ENCODE data around the gene UFC1.
A peak's percentile ranks its signal among the peaks of the same experiment; 100 is the strongest.

The UFC1 gene

GRCh38 chr1:161192476-161193465 lies 39.0 kb downstream of the UFC1 start:
- DNase-seq (ENCODE audit: low read depth) = peak; percentile 86
- TF ChIP-seq, protein P1, sequence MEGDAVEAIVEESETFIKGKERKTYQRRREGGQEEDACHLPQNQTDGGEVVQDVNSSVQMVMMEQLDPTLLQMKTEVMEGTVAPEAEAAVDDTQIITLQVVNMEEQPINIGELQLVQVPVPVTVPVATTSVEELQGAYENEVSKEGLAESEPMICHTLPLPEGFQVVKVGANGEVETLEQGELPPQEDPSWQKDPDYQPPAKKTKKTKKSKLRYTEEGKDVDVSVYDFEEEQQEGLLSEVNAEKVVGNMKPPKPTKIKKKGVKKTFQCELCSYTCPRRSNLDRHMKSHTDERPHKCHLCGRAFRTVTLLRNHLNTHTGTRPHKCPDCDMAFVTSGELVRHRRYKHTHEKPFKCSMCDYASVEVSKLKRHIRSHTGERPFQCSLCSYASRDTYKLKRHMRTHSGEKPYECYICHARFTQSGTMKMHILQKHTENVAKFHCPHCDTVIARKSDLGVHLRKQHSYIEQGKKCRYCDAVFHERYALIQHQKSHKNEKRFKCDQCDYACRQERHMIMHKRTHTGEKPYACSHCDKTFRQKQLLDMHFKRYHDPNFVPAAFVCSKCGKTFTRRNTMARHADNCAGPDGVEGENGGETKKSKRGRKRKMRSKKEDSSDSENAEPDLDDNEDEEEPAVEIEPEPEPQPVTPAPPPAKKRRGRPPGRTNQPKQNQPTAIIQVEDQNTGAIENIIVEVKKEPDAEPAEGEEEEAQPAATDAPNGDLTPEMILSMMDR (conservative IDR thresholded peaks at IDR 0.05; ENCODE audit: low read depth, low read length) = peak; percentile 95
- H3K4me3 ChIP-seq (ENCODE audit: low read depth, low read length) = no peak overlapping the region

DNA sequence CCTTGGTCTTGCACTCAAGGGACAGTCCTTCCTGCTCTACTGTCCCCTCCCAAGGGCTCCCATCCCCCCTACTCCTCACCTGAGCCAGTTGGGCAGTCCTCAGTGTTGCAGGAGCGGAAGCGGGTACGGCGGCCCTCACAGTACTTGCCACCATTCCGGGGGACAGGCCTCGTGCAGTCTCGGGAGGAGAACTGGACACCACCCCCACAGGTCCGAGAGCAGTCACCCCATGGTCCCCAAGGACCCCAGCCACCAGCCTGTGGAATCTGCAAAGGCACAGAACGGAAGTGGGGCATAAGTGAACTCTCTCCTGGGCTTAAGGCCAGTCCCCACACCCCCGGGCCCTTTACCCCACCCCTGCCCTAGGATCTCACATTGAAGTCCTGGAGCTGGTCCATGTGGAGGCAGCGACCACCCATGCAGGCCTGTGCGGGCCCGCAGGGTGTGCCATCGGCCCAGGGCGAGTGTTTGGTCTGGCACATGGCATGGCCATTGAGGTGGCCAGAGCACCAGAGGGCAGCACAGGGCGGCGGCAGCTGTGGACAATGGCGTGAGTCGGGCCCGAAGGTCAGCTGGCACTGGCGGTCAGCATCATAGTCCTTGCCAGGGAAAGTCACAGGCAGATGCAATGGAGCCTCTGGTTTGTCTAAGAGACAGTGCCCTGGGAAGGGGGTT lies 39.9 kb downstream of the UFC1 start:
- DNase-seq (ENCODE audit: low read depth) = no peak
- TF ChIP-seq, protein P1 (conservative IDR thresholded peaks at IDR 0.05; ENCODE audit: low read depth, low read length) = no peak
- H3K4me3 ChIP-seq (ENCODE audit: low read depth, low read length) = no peak overlapping the region

DNA sequence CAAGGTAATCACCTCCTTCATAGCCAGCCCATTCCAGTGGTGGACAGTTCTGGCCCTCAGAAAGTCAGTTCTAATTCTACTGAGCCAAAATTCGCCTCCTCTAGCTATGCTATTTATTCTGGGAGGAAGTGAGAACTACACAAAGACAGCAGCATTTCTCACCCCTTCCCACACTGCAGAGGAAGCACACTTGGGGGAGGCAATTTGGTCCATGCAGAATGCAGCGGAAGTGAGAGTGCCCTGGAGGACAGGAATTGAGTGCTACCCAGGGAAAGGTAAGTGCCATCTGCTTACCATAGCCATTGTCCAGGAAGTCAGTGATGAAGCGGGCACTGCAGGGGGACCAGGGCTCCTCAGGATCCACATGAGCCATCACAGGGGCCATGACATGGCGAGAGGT lies 41.4 kb downstream of the UFC1 start:
- H3K4me3 ChIP-seq (ENCODE audit: low read depth, low read length) = no peak overlapping the region
- DNase-seq (ENCODE audit: low read depth) = no peak
- TF ChIP-seq, protein P1 (conservative IDR thresholded peaks at IDR 0.05; ENCODE audit: low read depth, low read length) = no peak

GRCh38 chr1:161196111-161196510 lies 42.3 kb downstream of the UFC1 start:
- H3K4me3 ChIP-seq (ENCODE audit: low read depth, low read length) = no peak overlapping the region
- no peak for DNase-seq (ENCODE audit: low read depth)
- TF ChIP-seq, protein P1 (conservative IDR thresholded peaks at IDR 0.05; ENCODE audit: low read depth, low read length) = no peak

DNA sequence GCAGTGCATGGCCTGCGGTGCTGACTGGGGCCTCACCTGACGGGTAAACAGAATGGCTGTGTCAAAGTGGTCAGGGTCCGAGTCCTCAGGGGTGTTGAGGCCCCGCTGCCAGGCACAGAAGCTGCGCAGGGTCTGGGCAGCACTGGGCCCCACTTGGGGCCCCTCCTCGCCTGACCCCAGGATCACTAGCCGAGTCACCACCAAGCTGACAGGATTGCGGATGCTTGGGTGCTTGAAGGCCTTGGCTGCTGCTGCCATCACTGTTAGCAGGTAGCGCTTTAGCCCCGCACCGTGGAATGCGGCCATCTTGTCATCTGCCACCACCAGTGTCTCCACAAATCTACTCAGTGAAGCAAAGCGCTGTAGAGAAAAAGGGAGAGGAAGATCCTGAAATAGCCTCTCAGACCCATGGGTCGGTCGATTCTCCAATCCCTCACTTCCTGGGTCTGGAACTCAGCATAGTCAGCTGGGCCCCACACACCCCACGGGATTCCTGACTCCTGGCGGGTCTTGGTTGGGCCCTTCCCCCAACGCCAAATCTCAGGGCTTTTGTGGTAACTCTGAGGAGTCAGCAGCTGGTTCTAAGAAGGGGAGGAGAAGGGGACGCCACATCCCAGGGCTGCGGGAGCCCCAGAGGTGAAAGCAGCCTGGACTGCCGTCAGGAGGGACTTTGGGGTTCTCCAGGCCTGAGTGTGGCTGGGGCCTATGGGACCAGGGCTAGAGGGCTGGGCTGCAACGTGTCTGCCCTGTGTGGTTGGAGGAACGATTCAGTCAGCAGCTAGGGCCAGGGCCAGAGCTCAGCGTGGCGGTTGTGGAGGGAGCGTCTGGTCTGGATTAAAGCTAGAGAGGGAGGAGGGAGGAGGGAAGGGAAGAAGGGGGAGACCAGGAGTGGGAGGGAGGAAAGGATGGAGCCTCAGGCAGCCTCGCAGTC lies 43.0 kb downstream of the UFC1 start:
- TF ChIP-seq, protein P1 (conservative IDR thresholded peaks at IDR 0.05; ENCODE audit: low read depth, low read length) = no peak
- H3K4me3 ChIP-seq (ENCODE audit: low read depth, low read length) = peak overlapping the region; percentile 53
- peak; percentile 84 for DNase-seq (ENCODE audit: low read depth)

- TF ChIP-seq, protein P1 (conservative IDR thresholded peaks at IDR 0.05; ENCODE audit: low read depth, low read length) = no peak
- DNase-seq (ENCODE audit: low read depth) = no peak
- peak overlapping the region; percentile 53 for H3K4me3 ChIP-seq (ENCODE audit: low read depth, low read length)
Observed at GRCh38 chr1:161197560-161198193, 43.9 kb downstream of the UFC1 start.

All from choroid plexus epithelial cell (primary cell).